HG03175 (cell line): Measurements from ENCODE around the gene PNPLA8.

Source experiments
- ATAC-seq: cut with Tn5 transposase; IDR thresholded peaks from one replicate; pipeline ENCODE4 v1.9.1; 2021; ENCODE audit warnings: mild to moderate bottlenecking, moderate library complexity; ENCODE audit not compliant: unreplicated experiment

Gene PNPLA8

GRCh38 chr7:108450160-108450559, 75.8 kb downstream of the PNPLA8 start:
- no peak for ATAC-seq

- no peak for ATAC-seq
Measured at GRCh38 chr7:108449521-108449920, 76.4 kb downstream of the PNPLA8 start.

GRCh38 chr7:108448584-108449505, 77.1 kb downstream of the PNPLA8 start:
- no peak for ATAC-seq

GRCh38 chr7:108442039-108442568, 83.8 kb downstream of the PNPLA8 start:
- ATAC-seq: no peak

GRCh38 chr7:108441392-108441955, 84.5 kb downstream of the PNPLA8 start:
- ATAC-seq: no peak

GRCh38 chr7:108440613-108441012, 85.3 kb downstream of the PNPLA8 start:
- no peak for ATAC-seq

- no peak for ATAC-seq
Measured at GRCh38 chr7:108436906-108437305, 89.0 kb downstream of the PNPLA8 start.

GRCh38 chr7:108434010-108434409, 91.9 kb downstream of the PNPLA8 start:
- no peak for ATAC-seq

- no peak for ATAC-seq
Measured at GRCh38 chr7:108431099-108431498, 94.8 kb downstream of the PNPLA8 start.

- no peak for ATAC-seq
Measured at GRCh38 chr7:108430664-108431063, 95.3 kb downstream of the PNPLA8 start.

GRCh38 chr7:108427766-108428165, 98.2 kb downstream of the PNPLA8 start:
- no peak for ATAC-seq

- ATAC-seq: no peak
Measured at GRCh38 chr7:108425714-108426275, 100.1 kb downstream of the PNPLA8 start.

- ATAC-seq: no peak
Measured at GRCh38 chr7:108424013-108424412, 101.9 kb downstream of the PNPLA8 start.

GRCh38 chr7:108423089-108423989, 102.6 kb downstream of the PNPLA8 start:
- no peak for ATAC-seq

- ATAC-seq: no peak
Measured at GRCh38 chr7:108421720-108422331, 104.1 kb downstream of the PNPLA8 start.
